Testis (tissue), 3 donors: ENCODE measurements around the gene FAM221B. TPM values are rescaled to one million over a fixed set of nuclear protein-coding genes. Genes with fewer than 3 reads are reported as not detected.

Source experiments
- DNase-seq: peaks from one replicate; pipeline ENCODE4 v3.0.0-alpha.2; 2019
- H3K27ac ChIP-seq, 2 donors: fragments of 200-600 bp; sonication (generic); one replicate each; pipeline ENCODE4 v1.5.1; 2019
- H3K27me3 ChIP-seq: fragments of 200-600 bp; sonication (generic); one replicate; pipeline ENCODE4 v1.5.1; 2019
- H3K36me3 ChIP-seq: fragments of 200-600 bp; sonication (generic); one replicate; pipeline ENCODE4 v1.5.1; 2017; ENCODE audit warnings: low read depth; ENCODE audit errors: missing control alignments
- H3K4me1 ChIP-seq: fragments of 200-600 bp; sonication (generic); one replicate; pipeline ENCODE4 v1.5.1; 2019
- H3K4me3 ChIP-seq, 2 donors: fragments of 200-600 bp; sonication (generic); one replicate each; pipeline ENCODE4 v1.5.1; 2017 to 2019
- H3K9me3 ChIP-seq: fragments of 200-600 bp; sonication (generic); one replicate; pipeline ENCODE4 v1.5.1; 2017
- CTCF ChIP-seq, 3 experiments: fragments of 450-650 bp in 2 of 3; fragments of 200-600 bp in 1 of 3; sonication (generic) in 1 of 3; IDR thresholded peaks; one replicate each; pipeline ENCODE4 v1.5.1; 2016 to 2019; ENCODE audit warnings: antibody characterized with exemption in 3 of 3, mild to moderate bottlenecking in 2 of 3, moderate library complexity in 1 of 3
- POLR2A ChIP-seq: fragments of 450-650 bp; IDR thresholded peaks from one replicate; pipeline ENCODE4 v1.6.1; 2017; ENCODE audit warnings: antibody characterized with exemption, mild to moderate bottlenecking, moderate library complexity
- WGBS, 2 donors: methylation state at CpG; one replicate each; pipeline ENCODE4 v1.1.5; 2018; 5-methylcytosine and 5-hydroxymethylcytosine counted together
- intact Hi-C: fragments of 100-400 bp; cut with DNase I; formaldehyde crosslinking; loops from one replicate; pipeline ENCODE4 v1.15.1; 2023; ENCODE audit warnings: low total_unique reads
- polyA plus RNA-seq: library from polyadenylated mRNA; stranded (reverse); fragments of 350-450 nt; fragmentation: Illumina TruSeq; extraction: RNeasy Lipid Tissue Mini Kit (QIAGEN cat#74804); gene quantifications from one replicate; pipeline ENCODE4 v1.2.3, GENCODE V29; 2014; ENCODE audit warnings: low read depth, low replicate concordance; ENCODE audit not compliant: insufficient read depth
- small RNA-seq, 2 donors: library from RNA; depleted of rRNA; stranded (forward); fragments of <200 nt; gene quantifications; one replicate each; pipeline ENCODE3, GENCODE V24; 2016
- total RNA-seq, 2 donors: library from RNA; depleted of rRNA; stranded (reverse); fragments of >200 nt; gene quantifications; one replicate each; pipeline ENCODE4 v1.2.3, GENCODE V29; 2016

FAM221B gene
- total and polyA plus RNA-seq, 3 donors from 2014 or later = 4.2 to 17.1 (median 7.2) TPM

- WGBS, 2 donors = 92 to 97% methylated on average over 1 of the region's 1 CpG
- intact Hi-C loops = no loop called here
- Histone ChIP-seq H3K4me3 (no peak overlapping the region), H3K9me3 (no peaks in the 10 kb centered on the region), H3K27ac (no peak overlapping the region), H3K4me1 (peaks cover 16% of the 10 kb centered on the region), H3K36me3 (no peaks in the 10 kb centered on the region), H3K27me3 (no peaks in the 10 kb centered on the region)
- DNase-seq = no peak
- TF ChIP-seq POLR2A (no peak), CTCF (IDR thresholded peaks at IDR 0.05) (no peak)
These were observed 58.8 kb downstream of the FAM221B start for GRCh38 chr9:35769763-35770162.

GRCh38 chr9:35767458-35767857 lies 61.1 kb downstream of the FAM221B start:
- TF ChIP-seq POLR2A = no peak
- no peak for TF ChIP-seq CTCF (IDR thresholded peaks at IDR 0.05)
- no peaks in the 10 kb centered on the region for H3K36me3 ChIP-seq
- H3K4me3 ChIP-seq = no peak overlapping the region
- intact Hi-C loops = no loop called here
- no peaks in the 10 kb centered on the region for H3K27me3 ChIP-seq
- H3K4me1 ChIP-seq = peaks cover 16% of the 10 kb centered on the region
- H3K9me3 ChIP-seq = no peaks in the 10 kb centered on the region
- DNase-seq = no peak
- 91 to 94% methylated on average over 1 of the region's 1 CpG for WGBS, 2 donors
- no peak overlapping the region for H3K27ac ChIP-seq

- DNase-seq = no peak
- 81 to 89% methylated on average over 2 of the region's 2 CpGs for WGBS, 2 donors
These were observed 61.5 kb downstream of the FAM221B start for GRCh38 chr9:35766997-35767396.

More at GRCh38 chr9:35766997-35767396, 61.5 kb downstream of the FAM221B start:
- TF ChIP-seq POLR2A = no peak
- no peak for TF ChIP-seq CTCF (IDR thresholded peaks at IDR 0.05)
- Histone ChIP-seq H3K36me3 (no peaks in the 10 kb centered on the region), H3K27ac (no peak overlapping the region), H3K9me3 (no peaks in the 10 kb centered on the region), H3K4me3 (no peak overlapping the region), H3K27me3 (no peaks in the 10 kb centered on the region), H3K4me1 (peaks cover 16% of the 10 kb centered on the region)
- intact Hi-C loops = no loop called here

Small RNAs within 50 kb of the gene (small RNA-seq; reads per million reads assigned to genes)
- 0.18 to 0.66 reads per million in 2 donors for gene HINT2

Other genes starting within 250 kb of the FAM221B start
- gene TESK1, start 223.5 kb downstream of the FAM221B start, total RNA-seq = 100 to 1,000 TPM in 1 of 2 donors, 10 to 100 TPM in 1; 89.6 to 104 TPM
- gene TESK1, start 223.5 kb downstream of the FAM221B start, polyA plus RNA-seq = 92.6 TPM
- under 1 TPM; 0.63 to 0.99 TPM for gene CD72, start 210.3 kb downstream of the FAM221B start, total RNA-seq
- gene CD72, start 210.3 kb downstream of the FAM221B start, polyA plus RNA-seq = 3.2 TPM
- under 1 TPM in 1 of 2 donors, not detected in 1; 0.43 TPM for gene SIT1, start 177.8 kb downstream of the FAM221B start, total RNA-seq
- gene SIT1, start 177.8 kb downstream of the FAM221B start, polyA plus RNA-seq = 1.6 TPM
- over 10,000 TPM in 1 of 2 donors, 1,000 to 10,000 TPM in 1; 4,421 to 15,053 TPM for gene RMRP, start 170.7 kb downstream of the FAM221B start, total RNA-seq
- gene RMRP, start 170.7 kb downstream of the FAM221B start, polyA plus RNA-seq = not detected
- gene CCDC107, start 170.4 kb downstream of the FAM221B start, total RNA-seq = 10 to 100 TPM; 13.4 to 19.0 TPM
- gene CCDC107, start 170.4 kb downstream of the FAM221B start, polyA plus RNA-seq = 17.2 TPM
- 1 to 10 TPM; 2.2 to 6.5 TPM for gene ARHGEF39, start 163.5 kb downstream of the FAM221B start, total RNA-seq
- 7.0 TPM for gene ARHGEF39, start 163.5 kb downstream of the FAM221B start, polyA plus RNA-seq
- 10 to 100 TPM; 11.0 to 36.8 TPM for gene CA9, start 154.8 kb downstream of the FAM221B start, total RNA-seq
- 50.5 TPM for gene CA9, start 154.8 kb downstream of the FAM221B start, polyA plus RNA-seq
- gene TPM2, start 138.8 kb downstream of the FAM221B start, total RNA-seq = 100 to 1,000 TPM; 182 to 211 TPM
- 369 TPM for gene TPM2, start 138.8 kb downstream of the FAM221B start, polyA plus RNA-seq
- gene TLN1, start 96.5 kb downstream of the FAM221B start, total RNA-seq = 100 to 1,000 TPM; 134 to 201 TPM
- gene TLN1, start 96.5 kb downstream of the FAM221B start, polyA plus RNA-seq = 171 TPM
- 10 to 100 TPM; 51.2 to 63.1 TPM for gene CREB3, start 96.1 kb downstream of the FAM221B start, total RNA-seq
- 85.0 TPM for gene CREB3, start 96.1 kb downstream of the FAM221B start, polyA plus RNA-seq
- gene GBA2, start 79.5 kb downstream of the FAM221B start, total RNA-seq = 10 to 100 TPM; 66.5 to 77.1 TPM
- gene GBA2, start 79.5 kb downstream of the FAM221B start, polyA plus RNA-seq = 51.3 TPM
- 10 to 100 TPM; 21.1 to 21.4 TPM for gene RGP1, start 79.4 kb downstream of the FAM221B start, total RNA-seq
- gene RGP1, start 79.4 kb downstream of the FAM221B start, polyA plus RNA-seq = 23.9 TPM
- gene MSMP, start 74.5 kb downstream of the FAM221B start, total RNA-seq = 1 to 10 TPM in 1 of 2 donors, not detected in 1; 1.7 TPM
- gene MSMP, start 74.5 kb downstream of the FAM221B start, polyA plus RNA-seq = 1.9 TPM
- 10 to 100 TPM; 16.1 to 23.4 TPM for gene NPR2, start 37.1 kb downstream of the FAM221B start, total RNA-seq
- 18.5 TPM for gene NPR2, start 37.1 kb downstream of the FAM221B start, polyA plus RNA-seq
- 10 to 100 TPM; 18.9 to 27.0 TPM for gene SPAG8, start 16.5 kb downstream of the FAM221B start, total RNA-seq
- gene SPAG8, start 16.5 kb downstream of the FAM221B start, polyA plus RNA-seq = 81.5 TPM
- 10 to 100 TPM; 36.1 to 36.9 TPM for gene HINT2, start 13.7 kb downstream of the FAM221B start, total RNA-seq
- gene HINT2, start 13.7 kb downstream of the FAM221B start, polyA plus RNA-seq = 55.1 TPM
- gene TMEM8B, start 496 bp upstream of the FAM221B start, total RNA-seq = 10 to 100 TPM; 22.2 to 24.5 TPM
- gene TMEM8B, start 496 bp upstream of the FAM221B start, polyA plus RNA-seq = 24.6 TPM
- not detected for gene OR13J1, start 41.7 kb upstream of the FAM221B start, total RNA-seq
- not detected for gene OR13J1, start 41.7 kb upstream of the FAM221B start, polyA plus RNA-seq
- 1 to 10 TPM; 2.5 to 6.5 TPM for gene HRCT1, start 77.5 kb upstream of the FAM221B start, total RNA-seq
- 7.1 TPM for gene HRCT1, start 77.5 kb upstream of the FAM221B start, polyA plus RNA-seq
- 10 to 100 TPM; 56.9 to 69.8 TPM for gene SPAAR, start 80.8 kb upstream of the FAM221B start, total RNA-seq
- gene SPAAR, start 80.8 kb upstream of the FAM221B start, polyA plus RNA-seq = 15.0 TPM
- not detected for gene OR2S2, start 129.4 kb upstream of the FAM221B start, total RNA-seq
- not detected for gene OR2S2, start 129.4 kb upstream of the FAM221B start, polyA plus RNA-seq
- 10 to 100 TPM; 10.1 to 15.4 TPM for gene RECK, start 208.2 kb upstream of the FAM221B start, total RNA-seq
- 17.6 TPM for gene RECK, start 208.2 kb upstream of the FAM221B start, polyA plus RNA-seq